ENCODE data around the gene MUC20. TPM values are rescaled to one million over a fixed set of nuclear protein-coding genes. Genes with fewer than 3 reads are reported as not detected.
"Not testable (repeated sequence)": the region's sequence is repeated elsewhere in the genome, so short reads cannot be mapped to it uniquely, and the experiment has no call there.

MUC20 gene
- total and polyA plus RNA-seq, 9 donors, result 1.5 to 25.5 (median 11.0) TPM

GRCh38 chr3:195692354-195692685 lies 28.5 kb upstream of the MUC20 start:
- Histone ChIP-seq H3K27me3 (no peaks in the 10 kb centered on the region), H3K9me3 (no peaks in the 10 kb centered on the region), H3K4me3 (no peak overlapping the region), H3K36me3 (no peaks in the 10 kb centered on the region), H3K4me1 (ENCODE audit: insufficient read depth) (peaks cover 2% of the 10 kb centered on the region), H3K27ac (no peak overlapping the region)
- 81 to 84% (median 84%) methylated on average over 5 of the region's 5 CpGs for WGBS, 3 donors
- TF ChIP-seq POLR2A (IDR thresholded peaks at IDR 0.05) (no peak), EP300 (IDR thresholded peaks at IDR 0.05) (no peak), CTCF (IDR thresholded peaks at IDR 0.05) (no peak)
- peak in 1 of 5 donors; percentile 45 for DNase-seq
- intact Hi-C loops (cut with DNase I), result no loop called here

- TF ChIP-seq CTCF (IDR thresholded peaks at IDR 0.05) (no peak), POLR2A (IDR thresholded peaks at IDR 0.05) (no peak), EP300 (IDR thresholded peaks at IDR 0.05) (no peak)
- intact Hi-C loops (cut with DNase I), result no loop called here
- DNase-seq, result peak in 1 of 5 donors; percentile 7
- Histone ChIP-seq H3K36me3 (no peaks in the 10 kb centered on the region), H3K27me3 (no peaks in the 10 kb centered on the region), H3K4me1 (ENCODE audit: insufficient read depth) (peaks cover 2% of the 10 kb centered on the region), H3K27ac (no peak overlapping the region), H3K4me3 (no peak overlapping the region), H3K9me3 (no peaks in the 10 kb centered on the region)
- WGBS, 3 donors, result 87 to 91% (median 91%) methylated on average over 5 of the region's 5 CpGs
Observed at GRCh38 chr3:195692781-195693427, 27.9 kb upstream of the MUC20 start.

GRCh38 chr3:195693428-195694216 lies 27.2 kb upstream of the MUC20 start:
- no peak for TF ChIP-seq CTCF (IDR thresholded peaks at IDR 0.05)
- no peak for TF ChIP-seq POLR2A (IDR thresholded peaks at IDR 0.05)
- TF ChIP-seq EP300 (IDR thresholded peaks at IDR 0.05), result no peak
- 80 to 92% (median 88%) methylated on average over 13 of the region's 13 CpGs for WGBS, 3 donors
- peaks cover 2% of the 10 kb centered on the region for H3K4me1 ChIP-seq (ENCODE audit: insufficient read depth)
- intact Hi-C loops (cut with DNase I), result no loop called here
- H3K4me3 ChIP-seq, result no peak overlapping the region
- peak in 1 of 5 donors; percentile 12 for DNase-seq
- H3K27me3 ChIP-seq, result no peaks in the 10 kb centered on the region
- no peaks in the 10 kb centered on the region for H3K9me3 ChIP-seq
- H3K27ac ChIP-seq, result no peak overlapping the region
- no peaks in the 10 kb centered on the region for H3K36me3 ChIP-seq

GRCh38 chr3:195694217-195695076 lies 26.3 kb upstream of the MUC20 start:
- H3K4me3 ChIP-seq; H3K9me3 ChIP-seq; H3K27ac ChIP-seq; H3K4me1 ChIP-seq (ENCODE audit: insufficient read depth); H3K36me3 ChIP-seq; intact Hi-C loops (cut with DNase I); H3K27me3 ChIP-seq: not testable (repeated sequence)
- WGBS, 3 donors, result 78 to 97% (median 85%) methylated on average over 8 of the region's 8 CpGs
- DNase-seq, result peak in 1 of 5 donors; percentile 12

Measured in ovary (tissue), 9 donors.